Hindlimb muscle (tissue), 1 donor: ENCODE measurements around the gene TRDN. TPM values are rescaled to one million over a fixed set of nuclear protein-coding genes. Genes with fewer than 3 reads are reported as not detected.
"Not testable (repeated sequence)": the region's sequence is repeated elsewhere in the genome, so short reads cannot be mapped to it uniquely, and the experiment has no call there.

ENCODE experiments used
- DNase-seq: peaks from one replicate; pipeline ENCODE4 v3.0.0-alpha.2; 2013
- polyA plus RNA-seq: library from polyadenylated mRNA; unstranded; fragments of 120-200 nt; gene quantifications from one replicate; pipeline ENCODE4 v1.2.1, GENCODE V29; 2013; ENCODE audit not compliant: insufficient read length

Gene TRDN
- polyA plus RNA-seq, 1 donor = 189 TPM

DNA sequence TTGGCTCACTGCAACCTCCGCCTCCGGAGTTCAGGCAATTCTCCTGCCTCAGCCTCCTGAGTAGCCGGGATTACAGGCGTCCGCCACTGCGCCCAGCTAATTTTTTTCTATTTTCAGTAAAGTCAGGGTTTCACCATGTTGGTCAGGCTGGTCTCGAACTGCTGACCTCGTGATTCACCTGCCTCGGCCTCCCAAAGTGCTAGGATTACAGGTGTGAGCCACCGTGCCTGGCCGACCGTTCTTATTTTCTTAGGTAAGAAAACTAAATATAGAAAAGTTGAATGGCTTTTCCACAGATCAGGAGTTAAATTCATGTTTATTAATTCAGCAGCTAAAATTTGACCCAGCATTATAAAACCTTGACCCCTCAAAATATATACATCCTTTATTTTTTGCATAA, 238.7 kb downstream of the TRDN start:
- no peak for DNase-seq

- no peak for DNase-seq
These were observed 243.4 kb downstream of the TRDN start for GRCh38 chr6:123393331-123393730.

GRCh38 chr6:123383718-123384117, 253.0 kb downstream of the TRDN start:
- DNase-seq = no peak

- peak; percentile 5 for DNase-seq
These were observed 256.5 kb downstream of the TRDN start for GRCh38 chr6:123380257-123380656.

DNA sequence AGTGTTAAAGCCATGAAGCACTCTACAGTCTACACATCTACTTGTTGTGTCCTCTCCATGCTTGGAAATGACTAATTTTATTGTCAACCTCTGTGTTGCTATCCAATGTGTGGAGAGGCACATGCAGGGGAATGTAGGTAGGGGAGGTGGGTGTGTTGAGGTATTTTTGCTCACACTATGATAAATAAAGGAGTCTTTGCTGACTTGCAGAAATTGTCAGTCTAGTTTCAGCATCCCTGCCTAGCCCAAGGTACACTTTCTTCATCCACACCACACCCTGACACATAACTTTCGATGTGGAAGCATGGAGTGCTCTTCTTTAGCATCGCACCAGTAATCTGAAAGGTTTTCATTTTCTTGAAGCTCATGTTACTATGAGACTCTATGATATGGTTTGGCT, 264.0 kb downstream of the TRDN start:
- no peak for DNase-seq

- no peak for DNase-seq
These were observed 272.8 kb downstream of the TRDN start for GRCh38 chr6:123363912-123364311.

DNA sequence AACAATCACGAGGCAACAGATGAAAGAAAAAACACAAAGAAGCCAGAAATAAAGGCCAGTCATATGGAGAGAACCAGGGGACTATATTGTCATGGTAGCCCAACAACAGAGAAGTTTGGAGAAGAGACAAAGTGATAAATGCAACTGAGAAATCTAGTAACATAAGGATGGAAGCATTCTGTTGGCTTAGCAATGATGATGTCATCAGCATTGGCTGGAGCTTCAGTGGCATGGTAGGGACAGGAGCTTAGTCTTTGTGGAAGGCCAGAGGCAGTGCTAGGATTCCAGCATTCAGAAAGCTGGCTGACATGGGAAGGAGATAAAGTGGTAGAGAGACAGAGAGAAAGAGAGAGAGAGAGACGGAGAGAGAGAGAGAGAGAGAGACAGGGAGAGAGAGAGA, 276.4 kb downstream of the TRDN start:
- no peak for DNase-seq

DNA sequence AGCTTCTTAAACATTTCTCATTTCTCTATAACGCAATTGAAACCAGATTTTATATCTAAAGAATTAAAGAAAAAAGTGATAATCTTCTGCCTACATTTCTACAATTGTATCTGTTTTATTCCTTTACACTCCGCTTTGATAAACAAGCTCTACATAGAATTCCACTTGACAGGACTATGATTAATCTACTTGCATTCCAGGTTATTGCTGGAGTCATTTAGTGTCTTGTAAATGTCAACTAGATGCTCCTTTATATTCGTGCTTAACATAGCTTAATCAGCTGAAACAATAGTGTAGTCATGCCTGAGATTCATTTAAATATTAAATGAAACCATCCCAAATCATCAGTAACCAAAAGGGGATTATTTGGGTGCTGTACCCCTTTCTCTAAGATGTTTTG, 284.0 kb downstream of the TRDN start:
- DNase-seq = no peak

GRCh38 chr6:123352279-123352678, 284.5 kb downstream of the TRDN start:
- DNase-seq = no peak

GRCh38 chr6:123343836-123344235, 292.9 kb downstream of the TRDN start:
- DNase-seq = no peak

DNA sequence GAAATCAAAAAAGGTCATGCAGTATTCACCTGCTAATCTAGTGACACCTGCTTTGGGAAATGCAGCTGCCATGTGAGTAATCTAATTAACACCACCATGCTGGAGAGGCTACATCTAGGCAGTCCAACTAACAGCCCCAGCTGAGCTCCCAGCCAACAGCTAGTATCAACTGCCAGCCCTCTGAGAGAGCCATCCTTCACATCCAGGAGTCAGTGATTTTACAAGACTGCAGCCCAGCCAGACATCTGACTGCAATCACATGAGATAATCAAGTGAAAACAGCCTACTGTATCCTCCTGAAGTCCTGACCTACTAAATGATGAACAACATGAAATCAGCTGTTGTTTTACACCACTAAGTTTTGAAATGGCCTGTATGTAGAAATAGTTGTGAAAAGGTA, 298.4 kb downstream of the TRDN start:
- no peak for DNase-seq

- DNase-seq = peak; percentile 4
These were observed 303.6 kb downstream of the TRDN start for GRCh38 chr6:123333000-123333756.

DNA sequence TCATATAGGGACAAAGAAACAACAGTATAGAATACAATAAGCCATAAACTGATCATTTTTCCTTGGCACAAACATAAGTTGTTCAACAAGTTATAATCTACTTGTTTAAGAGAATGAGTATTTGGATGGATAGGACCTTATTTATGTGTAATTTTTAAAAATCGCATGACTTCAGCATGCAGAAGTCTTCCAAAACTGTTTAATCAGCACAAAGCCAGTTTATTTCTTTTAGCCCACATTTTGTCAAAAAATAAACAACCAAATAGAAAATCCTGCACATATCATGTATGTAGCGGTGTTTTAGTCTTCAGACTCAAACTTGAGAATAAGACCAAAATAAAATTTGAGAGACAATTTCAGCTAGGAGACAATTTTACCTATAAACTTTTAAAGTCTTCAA, 304.7 kb downstream of the TRDN start:
- DNase-seq = no peak

DNA sequence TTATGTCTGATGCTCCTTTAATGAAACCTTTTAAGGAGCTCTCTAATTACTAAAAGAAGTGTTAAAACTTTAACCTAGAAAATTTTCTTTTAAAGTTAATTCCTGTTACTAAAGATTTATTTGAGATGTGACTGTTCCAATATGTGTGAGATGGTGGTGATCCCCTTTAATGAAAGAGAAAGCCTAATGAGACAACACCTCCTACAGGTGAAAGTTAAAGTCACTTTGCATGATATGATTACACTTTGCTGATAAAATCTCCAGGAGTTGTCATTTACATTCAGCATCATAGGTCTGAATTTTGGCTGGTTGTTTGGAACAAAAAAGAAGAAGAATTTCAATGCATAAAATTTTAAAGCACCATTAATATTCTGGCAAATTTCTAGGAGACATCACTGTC, 307.4 kb downstream of the TRDN start:
- DNase-seq = no peak

- no peak for DNase-seq
These were observed 313.1 kb downstream of the TRDN start for GRCh38 chr6:123323452-123324329.

DNA sequence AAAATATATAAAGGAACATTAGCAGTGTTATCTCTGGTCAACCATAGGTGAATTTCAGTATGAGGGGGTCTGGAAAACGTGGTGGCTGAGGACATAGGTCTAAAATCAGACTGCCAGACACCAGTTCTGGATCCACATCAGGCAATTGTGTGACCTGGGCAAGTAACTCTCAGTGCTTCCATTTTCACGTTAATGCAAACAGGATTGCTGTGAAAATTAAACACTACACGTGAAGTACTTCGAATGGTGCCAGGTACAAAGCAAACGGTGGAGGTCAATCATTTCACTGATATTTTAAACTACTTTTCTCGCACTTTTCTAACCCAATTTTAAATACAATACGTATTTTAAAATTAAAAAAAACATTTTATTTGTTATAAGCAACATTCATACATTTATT, 315.7 kb downstream of the TRDN start:
- DNase-seq = no peak

- peak; percentile 2 for DNase-seq
These were observed 319.9 kb downstream of the TRDN start for GRCh38 chr6:123316733-123317323.

DNA sequence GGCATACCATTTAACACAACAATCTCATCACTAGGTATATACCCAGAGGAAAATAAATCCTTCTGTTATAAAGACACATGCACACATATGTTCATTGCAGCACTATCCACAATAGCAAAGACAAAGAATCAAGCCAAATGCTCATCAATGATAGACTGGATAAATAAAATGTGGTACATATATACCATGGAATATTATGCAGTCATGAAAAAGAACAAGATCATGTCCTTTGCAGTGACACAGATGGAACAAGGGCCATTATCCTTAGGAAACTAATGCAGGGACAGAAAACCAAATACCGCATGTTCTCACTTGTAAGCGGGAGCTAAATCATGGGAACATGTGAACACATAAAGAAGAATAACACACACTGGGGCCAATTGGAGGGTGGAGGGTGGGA, 322.3 kb downstream of the TRDN start:
- DNase-seq = not testable (repeated sequence)

GRCh38 chr6:123309130-123309529, 327.6 kb downstream of the TRDN start:
- no peak for DNase-seq

- no peak for DNase-seq
These were observed 330.4 kb downstream of the TRDN start for GRCh38 chr6:123306334-123306733.

DNA sequence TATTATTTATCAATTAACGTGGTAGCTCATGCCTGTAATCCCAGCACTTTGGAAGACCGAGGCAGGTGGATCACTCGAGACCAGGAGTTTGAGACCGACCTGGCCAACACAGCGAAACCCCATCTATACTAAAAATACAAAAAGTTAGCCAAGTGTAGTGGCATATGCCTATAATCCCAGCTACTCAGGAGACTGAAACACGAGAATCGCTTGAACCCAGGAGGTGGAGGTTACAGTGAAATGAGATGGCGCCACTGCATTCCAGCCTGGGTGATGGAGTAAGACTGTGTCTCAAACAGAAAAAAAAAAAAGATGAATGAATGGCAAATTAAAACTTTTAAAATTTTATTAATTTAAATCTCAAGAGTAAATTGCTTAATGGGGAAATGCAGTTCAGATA, 341.1 kb downstream of the TRDN start:
- no peak for DNase-seq

GRCh38 chr6:123295181-123295580, 341.6 kb downstream of the TRDN start:
- DNase-seq = no peak

GRCh38 chr6:123288649-123289048, 348.1 kb downstream of the TRDN start:
- no peak for DNase-seq
